Osteocyte (in vitro differentiated cells): ENCODE measurements around the gene DGCR8. TPM values are rescaled to one million over a fixed set of nuclear protein-coding genes. Genes with fewer than 3 reads are reported as not detected.

Source experiments
- DNase-seq: peaks from one replicate; pipeline ENCODE4 v3.0.0; 2021; ENCODE audit warnings: mixed read lengths; ENCODE audit not compliant: unreplicated experiment; ENCODE audit errors: extremely low spot score
- H3K27ac Mint-ChIP-seq: one replicate; pipeline ENCODE4 v1.8.0; 2021; ENCODE audit warnings: mild to moderate bottlenecking, mixed read lengths; ENCODE audit not compliant: unreplicated experiment
- H3K27me3 Mint-ChIP-seq: one replicate; pipeline ENCODE4 v1.8.0; 2021; ENCODE audit warnings: mixed read lengths; ENCODE audit not compliant: unreplicated experiment
- H3K36me3 Mint-ChIP-seq: one replicate; pipeline ENCODE4 v1.8.0; 2021; ENCODE audit warnings: mixed read lengths; ENCODE audit not compliant: unreplicated experiment
- H3K4me1 Mint-ChIP-seq: one replicate; pipeline ENCODE4 v1.8.0; 2021; ENCODE audit warnings: mixed read lengths; ENCODE audit not compliant: unreplicated experiment
- H3K4me3 Mint-ChIP-seq: one replicate; pipeline ENCODE4 v1.8.0; 2021; ENCODE audit warnings: mild to moderate bottlenecking, moderate library complexity, mixed read lengths; ENCODE audit not compliant: unreplicated experiment
- H3K9me3 Mint-ChIP-seq: one replicate; pipeline ENCODE4 v1.8.0; 2021; ENCODE audit warnings: mixed read lengths; ENCODE audit not compliant: unreplicated experiment
- CTCF ChIP-seq: fragments of 200-600 bp; sonication (generic); IDR thresholded peaks from 2 replicates; pipeline ENCODE4 v1.5.0; 2021; ENCODE audit warnings: antibody characterized with exemption, mild to moderate bottlenecking, moderate library complexity
- total RNA-seq: library from RNA; stranded (reverse); gene quantifications from 2 replicates; pipeline ENCODE4 v1.2.1, GENCODE V29; 2021

The DGCR8 gene
- total RNA-seq, 1 donor from 2014 or later = 45.1 TPM

GRCh38 chr22:20087319-20088262 is 7.5 kb downstream of the DGCR8 start:
- H3K27me3 Mint-ChIP-seq = no peaks in the 10 kb centered on the region
- no peak for TF ChIP-seq CTCF
- no peak overlapping the region for H3K27ac Mint-ChIP-seq
- no peak for DNase-seq
- no peaks in the 10 kb centered on the region for H3K9me3 Mint-ChIP-seq
- H3K4me3 Mint-ChIP-seq = no peak overlapping the region
- peaks cover 24% of the 10 kb centered on the region for H3K4me1 Mint-ChIP-seq
- H3K36me3 Mint-ChIP-seq = peaks cover 58% of the 10 kb centered on the region

- Mint-ChIP-seq H3K9me3 (no peaks in the 10 kb centered on the region), H3K36me3 (peaks cover 62% of the 10 kb centered on the region), H3K27ac (no peak overlapping the region), H3K4me1 (peaks cover 17% of the 10 kb centered on the region), H3K4me3 (no peak overlapping the region), H3K27me3 (no peaks in the 10 kb centered on the region)
- TF ChIP-seq CTCF = no peak
- no peak for DNase-seq
These were observed 8.2 kb downstream of the DGCR8 start for GRCh38 chr22:20088263-20088648.

GRCh38 chr22:20089226-20089976 is 9.4 kb downstream of the DGCR8 start:
- Mint-ChIP-seq H3K36me3 (peaks cover 70% of the 10 kb centered on the region), H3K27me3 (no peaks in the 10 kb centered on the region), H3K9me3 (no peaks in the 10 kb centered on the region), H3K4me3 (no peak overlapping the region), H3K27ac (no peak overlapping the region), H3K4me1 (peaks cover 8% of the 10 kb centered on the region)
- no peak for DNase-seq
- TF ChIP-seq CTCF = no peak

GRCh38 chr22:20089977-20090729 is 10.1 kb downstream of the DGCR8 start:
- Mint-ChIP-seq H3K27ac (no peak overlapping the region), H3K4me1 (peaks cover 4% of the 10 kb centered on the region), H3K9me3 (no peaks in the 10 kb centered on the region), H3K36me3 (peaks cover 73% of the 10 kb centered on the region), H3K27me3 (no peaks in the 10 kb centered on the region), H3K4me3 (no peak overlapping the region)
- no peak for TF ChIP-seq CTCF
- DNase-seq = no peak
